HG03520 (cell line): ENCODE results near the gene FOXO3.

Experiments used
- ATAC-seq: cut with Tn5 transposase; IDR thresholded peaks from one replicate; pipeline ENCODE4 v1.9.1; 2021; ENCODE audit warnings: mild to moderate bottlenecking, moderate library complexity; ENCODE audit not compliant: unreplicated experiment

FOXO3 gene

GRCh38 chr6:108625581-108625980 is 64.9 kb downstream of the FOXO3 start:
- ATAC-seq: no peak

GRCh38 chr6:108626777-108627176 is 66.1 kb downstream of the FOXO3 start:
- no peak for ATAC-seq

GRCh38 chr6:108627692-108628550 is 67.2 kb downstream of the FOXO3 start:
- ATAC-seq: no peak

GRCh38 chr6:108630050-108630714 is 69.5 kb downstream of the FOXO3 start:
- no peak for ATAC-seq

DNA sequence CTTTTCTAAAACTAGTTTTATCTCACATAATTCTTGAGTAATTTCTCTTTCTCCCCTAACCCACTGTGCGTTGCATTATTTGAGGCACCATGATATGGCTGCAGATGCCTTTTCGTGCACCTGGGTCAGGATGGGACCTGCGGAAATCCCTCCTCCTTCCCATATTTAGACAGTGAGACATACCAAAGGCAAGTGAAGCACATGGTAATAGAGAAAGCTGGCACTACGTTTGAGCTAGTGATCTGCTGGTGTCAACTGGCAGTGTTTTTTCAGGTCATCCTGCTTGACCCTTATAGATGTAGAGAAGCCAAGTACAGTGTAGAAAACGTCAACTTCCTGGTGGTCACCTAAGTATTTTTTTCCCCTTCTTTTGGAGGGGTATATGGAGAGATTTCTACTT is 71.7 kb downstream of the FOXO3 start:
- no peak for ATAC-seq

DNA sequence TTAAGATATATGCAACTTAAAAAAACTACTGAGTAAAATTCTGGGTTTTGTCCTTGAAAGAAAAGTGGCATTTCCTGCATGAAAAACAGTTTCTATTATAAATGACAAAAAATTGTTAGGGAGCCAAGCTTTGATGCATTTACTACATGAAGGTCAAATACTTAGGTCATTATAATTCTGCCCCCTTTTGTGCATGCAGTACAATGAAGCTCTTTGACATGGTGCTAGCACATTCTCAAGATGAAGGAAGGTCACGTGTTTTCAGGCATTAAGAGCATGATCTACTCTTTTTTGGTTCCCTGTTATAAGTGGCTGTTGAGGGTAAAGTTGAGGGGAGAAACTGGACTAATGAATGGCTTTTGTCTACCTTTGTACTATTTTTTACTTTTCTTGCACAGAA is 72.7 kb downstream of the FOXO3 start:
- no peak for ATAC-seq

DNA sequence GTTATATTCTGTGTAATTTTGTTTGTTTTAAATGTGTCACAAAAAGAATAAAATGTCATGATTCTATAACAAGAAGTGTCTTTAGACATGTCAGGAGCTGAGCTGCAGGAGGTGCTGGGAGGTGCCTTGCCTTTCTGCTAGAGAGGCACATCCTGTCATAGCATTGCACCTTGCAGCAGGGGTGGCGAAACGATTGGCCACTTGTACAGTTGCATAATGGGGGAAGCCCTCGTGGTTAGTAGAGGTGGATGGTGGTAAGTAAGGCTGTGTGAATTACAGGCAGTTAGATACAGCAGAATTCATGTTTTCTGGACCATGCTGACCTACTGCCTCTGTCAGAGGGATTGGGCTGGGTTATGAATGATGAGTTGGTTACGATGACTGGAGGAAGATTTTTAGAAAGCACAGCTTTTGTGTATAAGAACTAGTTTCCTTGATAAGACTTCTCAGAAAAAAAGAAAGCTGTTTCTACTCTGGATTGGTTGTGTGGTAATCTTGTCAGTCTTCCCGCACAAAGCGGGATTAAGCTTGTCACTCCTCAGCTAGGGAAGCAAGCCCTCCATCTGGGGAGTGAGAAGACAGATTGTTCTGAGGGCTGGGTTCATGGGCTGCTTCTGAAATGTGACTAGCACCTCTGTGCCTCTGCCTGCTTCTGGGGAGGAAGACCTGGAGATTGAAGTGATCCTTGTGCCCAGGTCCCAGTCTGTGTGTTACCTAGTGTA is 74.9 kb downstream of the FOXO3 start:
- ATAC-seq: no peak

- ATAC-seq: no peak
These were observed 77.2 kb downstream of the FOXO3 start for GRCh38 chr6:108637963-108638362.

- ATAC-seq: no peak
These were observed 78.3 kb downstream of the FOXO3 start for GRCh38 chr6:108638993-108639392.

- ATAC-seq: no peak
These were observed 79.4 kb downstream of the FOXO3 start for GRCh38 chr6:108640104-108640503.

GRCh38 chr6:108643184-108643583 is 82.5 kb downstream of the FOXO3 start:
- ATAC-seq: no peak

GRCh38 chr6:108644252-108644651 is 83.5 kb downstream of the FOXO3 start:
- no peak for ATAC-seq

DNA sequence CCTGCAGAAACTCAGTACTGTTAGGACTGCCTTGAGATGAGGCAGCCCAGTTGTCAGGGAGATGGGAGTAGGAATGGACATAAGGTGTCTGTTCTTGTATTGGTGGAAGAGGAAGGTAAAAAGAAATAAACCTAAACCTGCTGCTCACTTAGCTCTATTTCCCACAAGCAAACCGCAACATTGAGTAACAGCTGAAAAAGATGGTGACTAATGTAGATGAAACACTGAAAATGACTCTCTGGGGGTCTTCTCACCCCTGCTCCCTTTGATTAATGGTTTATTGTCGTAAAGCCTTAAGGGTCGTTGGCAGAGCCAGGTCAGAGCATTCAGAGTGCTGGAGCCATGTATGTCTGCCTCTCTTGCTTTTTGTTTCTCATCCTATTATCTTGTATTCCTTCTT is 87.5 kb downstream of the FOXO3 start:
- no peak for ATAC-seq

DNA sequence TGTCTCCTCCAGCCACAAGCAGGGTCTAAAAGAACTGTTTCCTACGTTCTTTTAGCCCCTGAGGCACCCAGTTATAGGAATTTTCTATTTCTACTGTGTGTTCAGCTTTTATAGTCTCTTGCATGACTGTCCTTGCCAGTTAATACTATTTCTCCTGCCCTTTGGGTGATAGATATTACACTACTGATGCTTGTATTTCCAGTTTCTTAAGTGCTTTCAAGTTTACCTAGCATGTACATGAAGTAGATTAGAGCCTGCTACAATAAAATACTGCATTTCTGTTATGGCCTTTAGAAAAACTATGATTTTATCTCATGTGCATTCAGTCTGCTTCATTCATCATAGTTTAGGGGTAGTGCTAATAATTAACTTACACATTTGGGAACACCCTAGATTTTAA is 89.6 kb downstream of the FOXO3 start:
- no peak for ATAC-seq

- ATAC-seq: no peak
These were observed 90.1 kb downstream of the FOXO3 start for GRCh38 chr6:108650781-108651180.

DNA sequence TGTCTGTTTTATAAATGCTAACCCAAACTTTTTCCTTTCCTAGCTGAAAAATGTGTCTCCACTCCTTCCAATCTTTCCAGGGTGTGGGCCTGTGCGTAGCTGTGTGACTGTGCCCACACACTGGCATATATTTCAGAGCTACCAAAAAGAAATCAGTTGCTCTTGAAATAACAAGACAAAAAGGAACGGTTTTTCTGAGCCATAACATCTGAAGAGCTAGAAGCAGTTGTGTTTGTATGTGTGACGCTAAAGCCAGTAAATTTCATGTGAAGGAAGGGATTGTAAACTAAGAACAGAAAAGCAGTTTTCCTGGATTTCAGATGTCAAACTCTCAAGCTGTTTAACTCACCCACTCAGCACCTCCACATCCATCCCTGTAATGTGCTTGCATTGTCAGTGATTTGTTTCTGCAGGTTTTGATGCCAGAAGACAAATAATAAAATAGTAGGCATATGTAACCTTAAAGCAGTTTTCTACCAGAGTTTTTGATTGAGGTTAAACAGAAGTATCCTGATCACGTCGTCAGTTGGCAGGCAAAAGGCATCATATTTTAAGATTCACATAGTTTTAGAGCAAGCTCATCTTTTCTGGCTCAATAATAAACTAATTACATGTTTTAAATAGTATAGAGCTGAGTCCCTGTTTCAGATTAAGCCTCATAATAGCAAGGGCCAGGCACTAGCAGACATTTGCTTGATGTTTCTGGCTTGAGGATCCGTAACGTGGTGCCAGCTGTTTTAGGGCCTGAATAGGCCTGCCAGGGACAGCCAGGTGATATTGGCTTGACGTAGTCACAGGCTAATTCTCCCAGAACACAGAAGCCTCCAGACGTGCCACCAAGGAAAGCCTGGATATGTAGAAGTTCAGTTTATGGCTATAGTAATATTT is 90.9 kb downstream of the FOXO3 start:
- no peak for ATAC-seq

- no peak for ATAC-seq
These were observed 91.7 kb downstream of the FOXO3 start for GRCh38 chr6:108652375-108652774.

DNA sequence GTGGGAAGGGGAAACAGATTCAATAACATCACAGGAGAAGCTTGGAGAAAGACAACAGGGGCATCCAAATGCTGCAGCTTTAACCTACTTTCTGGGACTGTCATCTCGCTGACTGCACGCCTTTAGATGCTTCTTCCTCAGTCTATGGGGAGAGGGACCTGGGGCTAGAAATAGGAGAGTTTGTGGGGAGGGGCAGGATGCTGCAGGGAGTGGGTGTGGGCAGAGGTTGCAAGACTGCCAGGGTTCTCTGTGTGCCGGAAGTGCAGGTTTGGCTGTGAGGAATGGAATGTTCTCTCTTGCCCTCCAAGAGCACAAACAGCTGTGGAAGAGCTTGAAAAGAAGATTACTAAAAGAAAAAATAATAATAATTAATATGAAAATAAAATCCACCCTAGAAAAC is 93.2 kb downstream of the FOXO3 start:
- no peak for ATAC-seq

DNA sequence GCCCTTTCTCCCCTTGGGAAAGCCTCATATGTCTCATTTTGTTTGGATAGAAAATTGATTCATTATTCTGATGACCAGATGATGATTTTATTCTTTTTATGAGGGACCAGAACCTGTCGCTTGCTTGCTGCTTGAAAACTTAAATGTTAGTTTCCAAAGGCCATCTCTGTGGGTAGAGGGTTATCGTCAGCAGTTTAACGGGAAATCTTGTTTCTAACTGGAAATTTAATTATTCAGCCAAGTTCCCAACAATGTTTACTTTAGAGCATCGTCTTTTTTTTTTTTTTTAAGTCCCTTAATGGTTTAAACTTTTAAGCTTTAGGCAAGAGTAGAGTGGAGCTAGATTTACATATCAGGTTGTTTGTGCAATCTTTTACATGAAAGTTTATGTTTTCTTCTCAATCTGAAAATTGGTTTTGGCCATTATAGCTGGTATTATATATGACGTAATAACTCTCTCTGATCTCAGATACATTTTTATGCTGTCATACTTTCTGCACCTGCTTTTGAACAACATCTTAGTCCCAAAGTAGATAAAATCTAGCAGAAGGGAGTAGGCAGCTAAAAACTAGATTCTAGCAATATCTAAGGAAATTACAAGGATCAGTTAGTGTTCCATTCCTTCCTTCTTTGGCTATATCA is 93.9 kb downstream of the FOXO3 start:
- ATAC-seq: no peak
